ENCODE results near the gene PRDM4.

PRDM4 gene

GRCh38 chr12:107779077-107779831, 18.3 kb upstream of the PRDM4 start:
- H3K9me3 Mint-ChIP-seq: no peaks in the 10 kb centered on the region
- H3K4me3 Mint-ChIP-seq: no peak overlapping the region
- H3K36me3 Mint-ChIP-seq (ENCODE audit: low read depth): no peaks in the 10 kb centered on the region
- no peak for DNase-seq
- H3K27me3 Mint-ChIP-seq: peaks cover 40% of the 10 kb centered on the region
- H3K27ac Mint-ChIP-seq: no peak overlapping the region
- peaks cover 10% of the 10 kb centered on the region for H3K4me1 Mint-ChIP-seq
- no peak for ATAC-seq

GRCh38 chr12:107778383-107779025, 17.6 kb upstream of the PRDM4 start:
- no peak for ATAC-seq

GRCh38 chr12:107776171-107776570, 15.2 kb upstream of the PRDM4 start:
- H3K36me3 Mint-ChIP-seq (ENCODE audit: low read depth): no peaks in the 10 kb centered on the region
- H3K27me3 Mint-ChIP-seq: peaks cover 62% of the 10 kb centered on the region
- no peak for DNase-seq
- no peaks in the 10 kb centered on the region for H3K9me3 Mint-ChIP-seq
- no peak overlapping the region for H3K27ac Mint-ChIP-seq
- peaks cover 18% of the 10 kb centered on the region for H3K4me1 Mint-ChIP-seq
- H3K4me3 Mint-ChIP-seq: no peak overlapping the region
- no peak for ATAC-seq

More at GRCh38 chr12:107778383-107779025, 17.6 kb upstream of the PRDM4 start:
- Mint-ChIP-seq H3K36me3 (ENCODE audit: low read depth) (no peaks in the 10 kb centered on the region), H3K27me3 (peaks cover 47% of the 10 kb centered on the region), H3K9me3 (no peaks in the 10 kb centered on the region), H3K4me1 (peaks cover 17% of the 10 kb centered on the region), H3K4me3 (no peak overlapping the region), H3K27ac (no peak overlapping the region)
- DNase-seq: no peak

GRCh38 chr12:107775093-107775721, 14.3 kb upstream of the PRDM4 start:
- Mint-ChIP-seq H3K36me3 (ENCODE audit: low read depth) (no peaks in the 10 kb centered on the region), H3K4me3 (peak overlapping the region; percentile 46), H3K9me3 (no peaks in the 10 kb centered on the region), H3K4me1 (peaks cover 18% of the 10 kb centered on the region), H3K27me3 (peaks cover 60% of the 10 kb centered on the region), H3K27ac (no peak overlapping the region)
- DNase-seq: peak; percentile 7
- no peak for ATAC-seq

GRCh38 chr12:107774349-107775029, 13.6 kb upstream of the PRDM4 start, which contains the start of gene ASCL4:
Gene ASCL4 (plus strand): TSS chr12:107774704. CDS start chr12:107775219, 515 bp downstream.
- Mint-ChIP-seq H3K4me3 (peak within 1 kb of the TSS; percentile 46), H3K9me3 (no peaks in the 10 kb centered on the region), H3K27ac (no peak within 1 kb of the TSS), H3K36me3 (ENCODE audit: low read depth) (no peaks in the 10 kb centered on the region), H3K4me1 (peaks cover 18% of the 10 kb centered on the region), H3K27me3 (peaks cover 58% of the 10 kb centered on the region)
- no peak for DNase-seq
- ATAC-seq: no peak

GRCh38 chr12:107767466-107767865, 6.5 kb upstream of the PRDM4 start:
- H3K9me3 Mint-ChIP-seq: no peaks in the 10 kb centered on the region
- ATAC-seq (no peak), DNase-seq (no peak)
- H3K36me3 Mint-ChIP-seq (ENCODE audit: low read depth): no peaks in the 10 kb centered on the region
- no peaks in the 10 kb centered on the region for H3K4me1 Mint-ChIP-seq
- no peak overlapping the region for H3K27ac Mint-ChIP-seq
- H3K27me3 Mint-ChIP-seq: peaks cover 8% of the 10 kb centered on the region
- no peak overlapping the region for H3K4me3 Mint-ChIP-seq

GRCh38 chr12:107765316-107765715, 4.4 kb upstream of the PRDM4 start:
- no peaks in the 10 kb centered on the region for H3K9me3 Mint-ChIP-seq
- H3K36me3 Mint-ChIP-seq (ENCODE audit: low read depth): no peaks in the 10 kb centered on the region
- no peak overlapping the region for H3K27ac Mint-ChIP-seq
- DNase-seq: no peak
- ATAC-seq: no peak
- peaks cover 7% of the 10 kb centered on the region for H3K4me1 Mint-ChIP-seq
- no peaks in the 10 kb centered on the region for H3K27me3 Mint-ChIP-seq
- H3K4me3 Mint-ChIP-seq: no peak overlapping the region

- Mint-ChIP-seq H3K9me3 (no peaks in the 10 kb centered on the region), H3K36me3 (ENCODE audit: low read depth) (peaks cover under 1% of the 10 kb centered on the region), H3K4me1 (peaks cover 14% of the 10 kb centered on the region), H3K27me3 (no peaks in the 10 kb centered on the region), H3K27ac (no peak overlapping the region), H3K4me3 (no peak overlapping the region)
- no peak for ATAC-seq
- DNase-seq: no peak
These were observed 3.7 kb upstream of the PRDM4 start for GRCh38 chr12:107764626-107765025.

GRCh38 chr12:107762874-107763273, 1.9 kb upstream of the PRDM4 start:
- Mint-ChIP-seq H3K36me3 (ENCODE audit: low read depth) (peaks cover 3% of the 10 kb centered on the region), H3K27ac (no peak overlapping the region), H3K9me3 (no peaks in the 10 kb centered on the region), H3K4me1 (peaks cover 28% of the 10 kb centered on the region), H3K4me3 (no peak overlapping the region), H3K27me3 (no peaks in the 10 kb centered on the region)
- no peak for ATAC-seq
- DNase-seq: no peak

GRCh38 chr12:107761502-107761904, 566 bp upstream of the PRDM4 start:
- no peaks in the 10 kb centered on the region for H3K9me3 Mint-ChIP-seq
- H3K27ac Mint-ChIP-seq: peak overlapping the region; percentile 75
- H3K36me3 Mint-ChIP-seq (ENCODE audit: low read depth): peaks cover 14% of the 10 kb centered on the region
- peaks cover 34% of the 10 kb centered on the region for H3K4me1 Mint-ChIP-seq
- no peaks in the 10 kb centered on the region for H3K27me3 Mint-ChIP-seq
- DNase-seq (no peak), ATAC-seq (no peak)
- peak overlapping the region; percentile 91 for H3K4me3 Mint-ChIP-seq

- Mint-ChIP-seq H3K27ac (peak overlapping the region; percentile 84), H3K27me3 (no peaks in the 10 kb centered on the region), H3K36me3 (ENCODE audit: low read depth) (peaks cover 15% of the 10 kb centered on the region), H3K4me1 (peaks cover 34% of the 10 kb centered on the region), H3K9me3 (no peaks in the 10 kb centered on the region), H3K4me3 (peak overlapping the region; percentile 91)
- DNase-seq (peak; percentile 45), ATAC-seq (peak; percentile 26)
These were observed 629 bp downstream of the PRDM4 start for GRCh38 chr12:107760207-107760808.

GRCh38 chr12:107759410-107759809, 1.5 kb downstream of the PRDM4 start:
- DNase-seq: no peak
- Mint-ChIP-seq H3K4me1 (peaks cover 34% of the 10 kb centered on the region), H3K36me3 (ENCODE audit: low read depth) (peaks cover 21% of the 10 kb centered on the region), H3K27ac (peak overlapping the region; percentile 84), H3K4me3 (peak overlapping the region; percentile 91), H3K27me3 (no peaks in the 10 kb centered on the region), H3K9me3 (no peaks in the 10 kb centered on the region)
- ATAC-seq: peak; percentile 44

- ATAC-seq (peak; percentile 20), DNase-seq (no peak)
These were observed 11.9 kb downstream of the PRDM4 start for GRCh38 chr12:107749083-107749482.

GRCh38 chr12:107748472-107748871, 12.5 kb downstream of the PRDM4 start:
- DNase-seq (no peak), ATAC-seq (no peak)
- Mint-ChIP-seq H3K27ac (no peak overlapping the region), H3K27me3 (no peaks in the 10 kb centered on the region), H3K4me1 (peaks cover 2% of the 10 kb centered on the region), H3K4me3 (no peak overlapping the region), H3K36me3 (ENCODE audit: low read depth) (peaks cover 38% of the 10 kb centered on the region), H3K9me3 (no peaks in the 10 kb centered on the region)

More at GRCh38 chr12:107749083-107749482, 11.9 kb downstream of the PRDM4 start:
- Mint-ChIP-seq H3K4me3 (no peak overlapping the region), H3K9me3 (no peaks in the 10 kb centered on the region), H3K27ac (no peak overlapping the region), H3K36me3 (ENCODE audit: low read depth) (peaks cover 39% of the 10 kb centered on the region), H3K4me1 (peaks cover 2% of the 10 kb centered on the region), H3K27me3 (no peaks in the 10 kb centered on the region)

All from activated naive CD8-positive, alpha-beta T cell treated with anti-CD3 and anti-CD28 coated beads, Interleukin-2, amount 50 U/mL, for 24 hours (primary cell).